ENCODE measurements around the gene PLCL2.

Gene PLCL2

GRCh38 chr3:16884084-16884747 lies 539 bp upstream of the PLCL2 start:
- peak; percentile 44 for TF ChIP-seq CTCF (conservative IDR thresholded peaks at IDR 0.05; ENCODE audit: low read length)
- DNase-seq (ENCODE audit: low read depth): peak; percentile 25
- peak overlapping the region; percentile 85 for H3K4me3 ChIP-seq (ENCODE audit: low read length)

GRCh38 chr3:16885593-16886302 lies 993 bp downstream of the PLCL2 start:
- no peak for TF ChIP-seq CTCF (conservative IDR thresholded peaks at IDR 0.05; ENCODE audit: low read length)
- DNase-seq (ENCODE audit: low read depth): no peak
- peak overlapping the region; percentile 85 for H3K4me3 ChIP-seq (ENCODE audit: low read length)

GRCh38 chr3:16886303-16886683 lies 1.5 kb downstream of the PLCL2 start:
- peak overlapping the region; percentile 85 for H3K4me3 ChIP-seq (ENCODE audit: low read length)
- no peak for TF ChIP-seq CTCF (conservative IDR thresholded peaks at IDR 0.05; ENCODE audit: low read length)
- DNase-seq (ENCODE audit: low read depth): no peak

- TF ChIP-seq CTCF (conservative IDR thresholded peaks at IDR 0.05; ENCODE audit: low read length): no peak
- DNase-seq (ENCODE audit: low read depth): no peak
- no peak overlapping the region for H3K4me3 ChIP-seq (ENCODE audit: low read length)
Measured at GRCh38 chr3:16887130-16887529, 2.4 kb downstream of the PLCL2 start.

- no peak for TF ChIP-seq CTCF (conservative IDR thresholded peaks at IDR 0.05; ENCODE audit: low read length)
- H3K4me3 ChIP-seq (ENCODE audit: low read length): no peak overlapping the region
- no peak for DNase-seq (ENCODE audit: low read depth)
Measured at GRCh38 chr3:16888356-16888755, 3.6 kb downstream of the PLCL2 start.

- H3K4me3 ChIP-seq (ENCODE audit: low read length): no peak overlapping the region
- DNase-seq (ENCODE audit: low read depth): no peak
- no peak for TF ChIP-seq CTCF (conservative IDR thresholded peaks at IDR 0.05; ENCODE audit: low read length)
Measured at GRCh38 chr3:16888785-16889607, 4.2 kb downstream of the PLCL2 start.

All from AG10803 (cell line).